Esophagus mucosa (tissue), 1 donor: ENCODE results near the gene TADA3. TPM values are rescaled to one million over a fixed set of nuclear protein-coding genes. Genes with fewer than 3 reads are reported as not detected.
"Not testable (repeated sequence)": the region's sequence is repeated elsewhere in the genome, so short reads cannot be mapped to it uniquely, and the experiment has no call there.

Experiments
- ATAC-seq: fragments of 200-7000 bp; cut with Tn5 transposase; one replicate; pipeline ENCODE4 v1.9.1; 2020
- total RNA-seq: library from RNA; stranded (reverse); gene quantifications from one replicate; pipeline ENCODE4 v1.2.4, GENCODE V29; 2023
- donor health status: DM: yes; HTN: yes; CAD: no.

Gene TADA3
- total RNA-seq, 1 donor from 2014 or later, result 32.3 TPM

DNA sequence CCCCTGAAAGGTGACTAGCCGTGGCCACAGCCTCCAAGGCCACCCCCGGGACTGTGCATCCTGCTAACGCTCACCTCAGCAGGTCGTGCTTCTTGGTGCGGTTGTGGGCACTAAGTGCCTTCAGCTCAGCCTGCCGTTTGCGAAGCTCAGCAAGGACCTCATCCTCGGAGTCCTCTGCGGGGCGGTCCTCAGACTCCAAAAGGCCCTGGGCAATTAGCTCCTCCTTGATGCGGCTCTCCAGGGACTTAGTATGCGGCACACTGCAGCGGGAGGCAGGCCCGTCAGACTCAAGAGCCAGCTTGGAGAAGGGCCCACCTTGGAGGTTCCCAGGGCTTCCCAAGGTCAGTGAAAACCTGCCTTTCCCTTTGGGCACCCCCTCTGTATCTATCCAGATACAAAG, 8.3 kb downstream of the TADA3 start:
- no peak for ATAC-seq

GRCh38 chr3:9782770-9783169, 9.5 kb downstream of the TADA3 start:
- no peak for ATAC-seq

- ATAC-seq, result no peak
Observed at GRCh38 chr3:9781978-9782603, 10.2 kb downstream of the TADA3 start.

DNA sequence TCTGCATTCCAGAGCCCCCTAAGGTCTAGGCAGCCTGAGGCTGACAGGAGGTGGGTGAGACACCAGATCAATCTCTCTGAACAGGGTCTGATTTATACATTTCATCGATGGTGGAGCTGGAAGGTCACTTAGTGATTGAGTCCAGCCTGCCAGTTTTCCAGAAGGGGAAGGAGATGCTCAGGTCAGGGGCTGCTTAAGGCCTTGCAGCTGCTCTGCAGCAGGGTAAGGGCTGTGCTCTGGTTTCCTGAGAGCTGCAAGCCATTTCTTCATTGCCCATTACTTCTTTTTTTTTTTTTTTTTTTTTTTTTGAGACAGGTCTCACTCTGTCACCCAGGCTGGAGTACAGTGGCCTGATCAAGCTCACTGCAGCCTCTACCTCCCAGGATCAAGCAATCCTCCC, 10.7 kb downstream of the TADA3 start:
- ATAC-seq, result no peak

GRCh38 chr3:9780910-9781309, 11.4 kb downstream of the TADA3 start:
- no peak for ATAC-seq

DNA sequence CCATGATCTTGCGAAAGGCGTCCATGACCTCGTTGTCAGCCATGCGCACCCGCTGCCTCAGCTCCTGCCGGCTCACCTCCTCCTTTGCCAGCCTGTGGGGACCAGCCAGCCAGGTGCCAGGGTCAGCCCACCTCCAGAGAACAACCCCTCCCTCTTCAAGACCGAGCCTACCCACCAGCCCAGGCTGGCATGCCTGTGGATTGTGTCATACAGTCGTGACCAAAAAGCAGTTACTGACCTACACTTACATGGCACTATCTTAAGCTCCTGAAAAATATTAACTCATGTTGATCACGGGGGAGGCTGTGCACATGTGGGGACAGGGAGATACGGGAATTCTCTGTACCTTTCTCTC, 11.8 kb downstream of the TADA3 start:
- ATAC-seq, result no peak

GRCh38 chr3:9779721-9780457, 12.4 kb downstream of the TADA3 start:
- ATAC-seq, result peak; percentile 37

DNA sequence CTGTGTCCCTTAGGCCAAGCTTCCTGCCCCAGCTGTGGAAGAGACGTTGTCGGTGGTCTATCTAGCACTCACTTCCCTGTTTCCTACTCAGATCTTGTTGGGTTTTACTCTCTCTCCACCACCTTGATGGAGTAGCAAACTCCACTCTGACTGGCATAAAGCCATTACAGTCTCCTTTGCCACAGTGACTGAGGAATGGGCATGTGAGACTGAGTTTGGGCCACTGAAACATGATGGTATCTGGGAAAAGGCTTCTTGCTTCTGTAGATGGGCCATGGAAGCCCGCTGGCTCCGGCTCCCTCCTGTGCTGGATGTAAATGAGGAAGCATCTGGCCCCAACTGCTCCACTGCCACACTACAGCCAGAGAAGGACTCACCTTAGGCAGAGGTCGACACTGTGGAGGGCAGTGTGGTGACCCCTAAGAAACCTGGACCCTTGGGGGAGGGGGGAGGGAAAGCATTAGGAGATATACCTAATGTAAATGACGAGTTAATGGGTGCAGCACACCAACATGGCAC, 13.1 kb downstream of the TADA3 start:
- ATAC-seq, result no peak

- ATAC-seq, result no peak
Observed at GRCh38 chr3:9778143-9779074, 13.9 kb downstream of the TADA3 start.

DNA sequence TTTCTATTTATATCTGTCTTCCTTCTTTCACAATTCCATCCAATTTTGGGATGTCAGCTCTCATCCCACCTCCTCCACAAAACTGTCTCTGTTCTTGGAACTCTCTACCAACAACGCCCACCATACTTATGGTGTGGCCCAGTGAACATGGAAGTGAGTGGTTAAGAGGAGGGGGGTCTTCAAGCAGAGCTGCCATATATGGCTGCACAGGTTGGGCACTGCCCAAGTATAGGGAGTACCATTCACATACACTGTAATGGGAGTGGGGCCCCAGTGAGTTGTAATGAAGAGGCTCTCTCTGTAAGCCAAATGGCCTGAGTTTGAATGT, 14.6 kb downstream of the TADA3 start:
- ATAC-seq, result no peak

GRCh38 chr3:9776896-9777693, 15.2 kb downstream of the TADA3 start:
- no peak for ATAC-seq

- not testable (repeated sequence) for ATAC-seq
Observed at GRCh38 chr3:9771007-9771406, 21.3 kb downstream of the TADA3 start.

DNA sequence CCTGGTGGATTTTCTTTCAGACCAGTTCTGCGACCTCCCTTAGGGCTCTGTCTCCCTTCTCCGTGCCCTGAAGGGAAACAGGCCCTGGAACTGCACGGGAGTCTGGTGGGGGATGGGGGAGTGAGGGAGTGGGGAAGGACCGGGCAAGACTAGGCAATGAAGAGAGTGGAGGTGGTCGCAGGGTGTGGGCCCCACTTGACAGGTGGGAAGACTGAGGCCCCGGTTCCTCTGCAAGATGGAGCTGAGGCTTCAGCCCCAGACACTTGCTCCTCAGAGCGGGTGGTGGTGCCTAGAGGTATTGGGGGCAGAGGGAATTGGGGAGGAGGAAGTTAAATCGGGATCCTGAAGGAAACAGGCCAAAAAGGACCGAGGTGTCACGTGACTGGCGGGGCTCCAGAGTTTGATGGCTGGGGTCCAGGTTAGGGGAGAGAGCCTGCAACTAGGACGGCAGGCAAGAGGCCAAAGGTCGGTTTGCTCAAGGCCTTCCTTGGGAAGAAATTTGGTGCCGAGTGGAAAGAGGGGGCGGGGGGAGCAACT, 21.9 kb downstream of the TADA3 start:
- peak; percentile 14 for ATAC-seq

GRCh38 chr3:9769426-9770275, 22.6 kb downstream of the TADA3 start, which contains the start of gene CAMK1:
CAMK1 (minus strand) TSS chr3:9769947; CDS start chr3:9767749, 2,198 bp downstream.
- peak; percentile 87 for ATAC-seq

- ATAC-seq, result peak; percentile 6
Observed at GRCh38 chr3:9769012-9769411, 23.3 kb downstream of the TADA3 start.

DNA sequence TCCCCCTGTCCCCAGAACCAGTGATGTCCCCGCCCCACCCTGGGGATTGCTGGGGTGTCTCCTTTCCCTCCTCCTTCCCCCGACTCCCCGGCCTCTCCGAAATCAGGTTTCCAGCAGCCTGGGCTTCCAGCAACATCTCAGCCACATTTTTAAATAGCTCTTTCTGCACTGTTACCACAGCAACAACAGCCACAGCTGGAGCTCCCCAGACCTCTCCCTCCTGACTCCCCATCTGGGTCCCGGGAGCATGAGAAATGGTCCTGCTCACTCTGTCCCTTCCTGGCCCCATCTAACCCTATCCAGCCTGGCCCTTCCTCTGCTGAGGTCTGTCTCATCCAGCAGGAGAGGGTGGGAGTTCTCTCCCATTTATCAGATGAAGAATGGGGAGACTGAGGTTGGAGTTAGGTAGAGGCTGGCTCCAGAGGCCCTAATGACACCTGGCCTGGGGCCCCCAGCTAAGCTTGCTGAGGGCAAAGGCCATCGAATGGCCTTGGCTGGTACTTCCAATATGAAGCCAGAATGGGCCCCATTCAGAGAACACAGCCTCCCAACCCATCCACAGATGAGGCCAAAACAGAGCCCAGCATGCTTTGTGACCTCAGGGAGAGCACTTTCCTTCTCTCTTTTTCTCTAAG, 24.0 kb downstream of the TADA3 start:
- no peak for ATAC-seq

GRCh38 chr3:9767418-9767817, 24.9 kb downstream of the TADA3 start:
- ATAC-seq, result no peak

DNA sequence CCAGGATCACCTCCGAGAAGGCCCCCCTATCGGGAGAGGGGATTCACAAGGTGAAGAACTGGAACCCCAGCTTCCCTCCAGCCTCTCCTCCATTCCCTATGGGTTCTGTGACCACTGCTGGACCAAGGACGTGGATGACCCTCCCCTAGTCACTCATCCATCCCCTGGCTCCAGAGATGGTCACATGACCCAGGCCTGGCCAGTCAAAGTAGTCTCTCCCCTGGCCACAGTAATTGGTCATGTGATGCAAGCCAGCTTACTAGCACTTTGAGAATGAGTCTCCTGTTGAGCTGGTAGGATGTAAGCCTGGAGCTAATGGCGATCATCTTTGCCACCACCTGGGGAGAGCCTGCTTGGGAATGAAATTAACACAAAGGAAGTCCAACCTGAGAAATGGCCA, 26.4 kb downstream of the TADA3 start:
- no peak for ATAC-seq

- no peak for ATAC-seq
Observed at GRCh38 chr3:9762871-9763270, 29.4 kb downstream of the TADA3 start.

DNA sequence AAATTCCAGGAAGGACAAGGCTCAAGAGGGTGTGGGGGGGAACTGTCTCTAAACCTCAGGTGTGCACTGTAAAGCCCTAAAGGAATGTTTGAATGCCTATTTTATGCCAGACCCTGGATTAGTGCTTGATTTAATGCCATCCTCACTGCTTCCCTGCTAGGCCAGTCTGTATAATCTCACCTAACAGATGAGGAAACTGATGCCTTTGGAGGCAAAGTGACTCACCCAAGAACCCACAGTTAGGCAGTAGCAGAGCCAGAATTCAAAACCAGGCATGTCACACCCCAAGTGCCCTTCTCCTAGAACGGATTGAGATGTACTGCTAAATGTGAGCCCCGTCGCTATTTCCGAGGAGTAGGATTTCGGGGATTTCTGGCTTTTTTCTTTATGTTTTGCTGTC, 30.4 kb downstream of the TADA3 start:
- peak; percentile 60 for ATAC-seq
